H1 (cell line): ENCODE measurements around the gene MYLK.
A peak's percentile ranks its signal among the peaks of the same experiment; 100 is the strongest.

Source experiments
- CTCF ChIP-seq, 3 experiments: IDR thresholded peaks; 1 replicate in 2 of 3; 2 replicates in 1 of 3; pipeline versions ENCODE4 v1.5.1 to v1.6.1; 2011; ENCODE audit warnings: low read length in 3 of 3, mild to moderate bottlenecking in 3 of 3, inconsistent platforms in 2 of 3, low read depth in 1 of 3, moderate library complexity in 1 of 3; ENCODE audit not compliant: insufficient read depth in 1 of 3; ENCODE audit errors: control extremely low read depth in 1 of 3
- EZH2 ChIP-seq: fragments of 200-600 bp; sonication (generic); IDR thresholded peaks from 2 replicates; pipeline ENCODE4 v1.7.1; 2012; ENCODE audit warnings: low read depth, mild to moderate bottlenecking, moderate library complexity, low read length, inconsistent platforms; ENCODE audit not compliant: severe bottlenecking
- PHF8 ChIP-seq: fragments of 200-600 bp; sonication (generic); conservative IDR thresholded peaks from 2 replicates; pipeline ENCODE4 v1.7.1; 2012; ENCODE audit warnings: low read depth, mild to moderate bottlenecking, inconsistent platforms, low read length, moderate library complexity
- POLR2A ChIP-seq, 2 experiments: IDR thresholded peaks; 1 replicate in 1 of 2; 2 replicates in 1 of 2; pipeline ENCODE4 v1.6.1; 2011; ENCODE audit warnings: low read depth in 2 of 2, low read length in 2 of 2, mild to moderate bottlenecking in 2 of 2; ENCODE audit errors: control extremely low read depth in 1 of 2
- TF ChIP-seq, protein P1 (sequence below): IDR thresholded peaks from 2 replicates; pipeline ENCODE4 v1.6.1; 2011; ENCODE audit warnings: low read depth, mild to moderate bottlenecking, low read length; ENCODE audit not compliant: insufficient read depth
- TF ChIP-seq, protein P2 (sequence below): IDR thresholded peaks from 2 replicates; pipeline ENCODE4 v1.6.1; 2012; ENCODE audit warnings: inconsistent platforms

- TF ChIP-seq, protein P1, sequence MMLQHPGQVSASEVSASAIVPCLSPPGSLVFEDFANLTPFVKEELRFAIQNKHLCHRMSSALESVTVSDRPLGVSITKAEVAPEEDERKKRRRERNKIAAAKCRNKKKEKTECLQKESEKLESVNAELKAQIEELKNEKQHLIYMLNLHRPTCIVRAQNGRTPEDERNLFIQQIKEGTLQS = no peak
- TF ChIP-seq PHF8 (no peak), EZH2 (no peak), POLR2A (IDR thresholded peaks at IDR 0.05; ENCODE audit: control extremely low read depth in 1 of 2, low read depth in 2 of 2, low read length in 2 of 2) (no peak), CTCF (IDR thresholded peaks at IDR 0.05; ENCODE audit: control extremely low read depth in 1 of 3, insufficient read depth in 1 of 3, low read depth in 1 of 3, low read length in 3 of 3) (peak; percentile 67 to 86 (median 77))
- TF ChIP-seq, protein P2, sequence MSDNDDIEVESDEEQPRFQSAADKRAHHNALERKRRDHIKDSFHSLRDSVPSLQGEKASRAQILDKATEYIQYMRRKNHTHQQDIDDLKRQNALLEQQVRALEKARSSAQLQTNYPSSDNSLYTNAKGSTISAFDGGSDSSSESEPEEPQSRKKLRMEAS = peak; percentile 58; the same call in 1 of the 2 replicates
These were observed 3.1 kb downstream of the MYLK start for GRCh38 chr3:123880998-123881561.
